Measurements from ENCODE around the gene ENO1.

- TF ChIP-seq GABPA (IDR thresholded peaks at IDR 0.05 in 1 of 2, conservative IDR thresholded peaks at IDR 0.05 in 1 of 2) (no peak), CTCF (IDR thresholded peaks at IDR 0.05; ENCODE audit: low read depth, low read length, missing input control) (no peak), RAD21 (IDR thresholded peaks at IDR 0.05) (no peak), NR2F2 (IDR thresholded peaks at IDR 0.05) (no peak), TAF1 (conservative IDR thresholded peaks at IDR 0.05) (no peak), RXRA (IDR thresholded peaks at IDR 0.05) (no peak), HNF4G (IDR thresholded peaks at IDR 0.05) (no peak), YY1 (IDR thresholded peaks at IDR 0.05) (no peak), JUND (IDR thresholded peaks at IDR 0.05) (no peak), FOXA1 (IDR thresholded peaks at IDR 0.05) (no peak), REST (IDR thresholded peaks at IDR 0.05) (no peak)
- TF ChIP-seq, protein P1, sequence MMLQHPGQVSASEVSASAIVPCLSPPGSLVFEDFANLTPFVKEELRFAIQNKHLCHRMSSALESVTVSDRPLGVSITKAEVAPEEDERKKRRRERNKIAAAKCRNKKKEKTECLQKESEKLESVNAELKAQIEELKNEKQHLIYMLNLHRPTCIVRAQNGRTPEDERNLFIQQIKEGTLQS (IDR thresholded peaks at IDR 0.05), result no peak
- TF ChIP-seq, protein P2, sequence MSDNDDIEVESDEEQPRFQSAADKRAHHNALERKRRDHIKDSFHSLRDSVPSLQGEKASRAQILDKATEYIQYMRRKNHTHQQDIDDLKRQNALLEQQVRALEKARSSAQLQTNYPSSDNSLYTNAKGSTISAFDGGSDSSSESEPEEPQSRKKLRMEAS (IDR thresholded peaks at IDR 0.05), result no peak
- TF ChIP-seq, protein P3, sequence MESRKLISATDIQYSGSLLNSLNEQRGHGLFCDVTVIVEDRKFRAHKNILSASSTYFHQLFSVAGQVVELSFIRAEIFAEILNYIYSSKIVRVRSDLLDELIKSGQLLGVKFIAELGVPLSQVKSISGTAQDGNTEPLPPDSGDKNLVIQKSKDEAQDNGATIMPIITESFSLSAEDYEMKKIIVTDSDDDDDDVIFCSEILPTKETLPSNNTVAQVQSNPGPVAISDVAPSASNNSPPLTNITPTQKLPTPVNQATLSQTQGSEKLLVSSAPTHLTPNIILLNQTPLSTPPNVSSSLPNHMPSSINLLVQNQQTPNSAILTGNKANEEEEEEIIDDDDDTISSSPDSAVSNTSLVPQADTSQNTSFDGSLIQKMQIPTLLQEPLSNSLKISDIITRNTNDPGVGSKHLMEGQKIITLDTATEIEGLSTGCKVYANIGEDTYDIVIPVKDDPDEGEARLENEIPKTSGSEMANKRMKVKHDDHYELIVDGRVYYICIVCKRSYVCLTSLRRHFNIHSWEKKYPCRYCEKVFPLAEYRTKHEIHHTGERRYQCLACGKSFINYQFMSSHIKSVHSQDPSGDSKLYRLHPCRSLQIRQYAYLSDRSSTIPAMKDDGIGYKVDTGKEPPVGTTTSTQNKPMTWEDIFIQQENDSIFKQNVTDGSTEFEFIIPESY (IDR thresholded peaks at IDR 0.05), result no peak
Measured at GRCh38 chr1:8870103-8870502, 8.4 kb downstream of the ENO1 start.
